Fibroblast of pulmonary artery (primary cell): ENCODE results near the gene TXLNG.

Experiments
- DNase-seq: peaks from one replicate; pipeline ENCODE4 v3.0.0-alpha.2; 2010; ENCODE audit warnings: low read depth
- H3K4me3 ChIP-seq: replicated peaks from 2 replicates; pipeline ENCODE4 v1.5.1; 2011; ENCODE audit warnings: low read depth, mild to moderate bottlenecking, control low read depth, low read length, moderate library complexity
- TF ChIP-seq, protein P1 (sequence below): IDR thresholded peaks from 2 replicates; pipeline ENCODE4 v1.5.1; 2011; ENCODE audit warnings: mild to moderate bottlenecking, control low read depth, low read length, inconsistent platforms; ENCODE audit errors: missing control alignments

Gene TXLNG

GRCh38 chrX:16786139-16786790, at the start of gene TXLNG:
TSS of gene TXLNG (plus strand) at chrX:16786466. CDS start at chrX:16786488, 22 bp downstream.
- TF ChIP-seq, protein P1, sequence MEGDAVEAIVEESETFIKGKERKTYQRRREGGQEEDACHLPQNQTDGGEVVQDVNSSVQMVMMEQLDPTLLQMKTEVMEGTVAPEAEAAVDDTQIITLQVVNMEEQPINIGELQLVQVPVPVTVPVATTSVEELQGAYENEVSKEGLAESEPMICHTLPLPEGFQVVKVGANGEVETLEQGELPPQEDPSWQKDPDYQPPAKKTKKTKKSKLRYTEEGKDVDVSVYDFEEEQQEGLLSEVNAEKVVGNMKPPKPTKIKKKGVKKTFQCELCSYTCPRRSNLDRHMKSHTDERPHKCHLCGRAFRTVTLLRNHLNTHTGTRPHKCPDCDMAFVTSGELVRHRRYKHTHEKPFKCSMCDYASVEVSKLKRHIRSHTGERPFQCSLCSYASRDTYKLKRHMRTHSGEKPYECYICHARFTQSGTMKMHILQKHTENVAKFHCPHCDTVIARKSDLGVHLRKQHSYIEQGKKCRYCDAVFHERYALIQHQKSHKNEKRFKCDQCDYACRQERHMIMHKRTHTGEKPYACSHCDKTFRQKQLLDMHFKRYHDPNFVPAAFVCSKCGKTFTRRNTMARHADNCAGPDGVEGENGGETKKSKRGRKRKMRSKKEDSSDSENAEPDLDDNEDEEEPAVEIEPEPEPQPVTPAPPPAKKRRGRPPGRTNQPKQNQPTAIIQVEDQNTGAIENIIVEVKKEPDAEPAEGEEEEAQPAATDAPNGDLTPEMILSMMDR: no peak
- peak within 1 kb of the TSS; percentile 77 for H3K4me3 ChIP-seq
- peak; percentile 98 for DNase-seq

- no peak for DNase-seq
- H3K4me3 ChIP-seq: no peak overlapping the region
- TF ChIP-seq, protein P1: no peak
Observed at GRCh38 chrX:16737024-16737423, 49.2 kb upstream of the TXLNG start.

GRCh38 chrX:16739574-16739973, 46.7 kb upstream of the TXLNG start:
- TF ChIP-seq, protein P1: no peak
- no peak for DNase-seq
- no peak overlapping the region for H3K4me3 ChIP-seq

- TF ChIP-seq, protein P1: peak; percentile 24
- peak; percentile 63 for DNase-seq
- no peak overlapping the region for H3K4me3 ChIP-seq
Observed at GRCh38 chrX:16743604-16744325, 42.5 kb upstream of the TXLNG start.

- no peak overlapping the region for H3K4me3 ChIP-seq
- no peak for DNase-seq
- TF ChIP-seq, protein P1: no peak
Observed at GRCh38 chrX:16745102-16745501, 41.2 kb upstream of the TXLNG start.

DNA sequence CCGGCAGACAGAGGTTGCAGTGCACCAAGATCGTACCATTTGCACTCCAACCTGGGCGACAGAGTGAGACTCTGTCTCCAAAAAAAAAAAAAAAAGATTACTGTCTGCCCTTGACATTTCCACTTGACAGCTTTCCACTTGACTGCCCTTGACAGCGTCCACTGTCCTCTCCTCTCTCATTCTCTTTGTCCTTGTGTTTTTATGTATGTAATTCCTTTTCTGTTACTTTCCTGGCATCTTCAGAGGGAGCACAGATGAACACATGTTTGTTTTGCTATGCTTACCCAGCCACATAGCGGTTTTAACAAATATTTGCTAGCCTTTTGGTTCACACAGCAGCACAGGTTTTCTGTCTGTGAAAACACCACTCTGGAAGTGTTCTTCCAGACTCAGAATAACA, 40.6 kb upstream of the TXLNG start:
- no peak overlapping the region for H3K4me3 ChIP-seq
- TF ChIP-seq, protein P1: no peak
- DNase-seq: no peak
